ENCODE data around the gene ALG12. TPM values are rescaled to one million over a fixed set of nuclear protein-coding genes. Genes with fewer than 3 reads are reported as not detected.

The ALG12 gene
- total and polyA plus RNA-seq, 2 of the 4 experiments (the other 2 are of a cell fraction) = 7.2 to 10.9 TPM

DNA sequence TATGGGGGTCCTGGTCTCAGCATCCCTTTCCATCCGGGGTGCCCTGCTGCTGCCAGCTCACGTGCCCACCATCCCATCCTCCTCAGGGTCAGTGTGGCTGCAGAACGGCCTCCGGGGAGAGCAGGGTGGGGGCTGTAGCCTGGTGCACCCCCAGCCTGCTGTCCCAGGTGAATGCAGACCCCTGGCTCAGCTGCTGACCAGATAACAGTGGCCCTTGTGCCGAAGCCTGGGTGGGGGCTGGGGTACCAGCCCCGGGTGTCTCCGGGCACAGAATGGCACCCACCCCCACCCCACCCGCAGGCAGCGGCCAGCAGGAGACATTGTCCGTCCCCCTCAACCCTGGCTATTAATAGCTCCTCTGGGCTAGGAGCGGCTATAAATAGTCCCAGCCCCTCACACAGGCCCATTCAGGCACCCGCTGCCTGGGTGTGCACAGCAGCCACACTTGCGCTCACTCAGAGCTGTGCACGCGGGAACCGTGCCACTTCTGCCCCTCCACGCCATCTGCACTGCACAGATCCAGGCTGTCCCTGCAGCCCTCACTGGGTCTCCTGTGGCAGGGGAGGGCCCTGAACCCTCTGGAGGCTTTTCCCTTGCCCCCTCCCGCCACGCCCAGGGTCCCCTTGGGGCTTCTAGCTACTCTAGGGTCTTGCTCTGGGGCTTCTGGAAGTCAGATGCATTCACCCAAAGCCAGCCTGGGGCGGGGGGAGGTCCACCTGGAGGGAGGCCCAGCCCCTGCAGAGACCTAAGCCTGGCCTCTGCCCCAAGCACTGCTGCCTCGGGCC lies 18.9 kb upstream of the ALG12 start:
- ChIA-PET POLR2A (ENCODE audit: unreplicated experiment) (no interaction called here), CTCF (interaction anchor here (1.0 kb wide), 1 partner anchor 93 kb away, joined by 3 read pairs; no protein-coding TSS in a partner anchor)
- H4K5ac ChIP-seq (ENCODE audit: low read depth, low read length) = no peak overlapping the region
- no peak overlapping the region for H3K9ac ChIP-seq (ENCODE audit: low read depth, low read length)
- H3K4me2 ChIP-seq (ENCODE audit: low read depth, low read length) = no peak overlapping the region
- H4K8ac ChIP-seq (ENCODE audit: low read depth in 2 of 2, low read length in 2 of 2) = no peak overlapping the region
- 0 out of 2 replicates have a peak overlapping the region, but pooled peaks have one; percentile 2 for H4K91ac ChIP-seq (ENCODE audit: insufficient read depth, low read depth, low read length)
- in situ Hi-C loops (cut with MboI; ENCODE audit: low sequenced_read_pairs) (no loop called here), dilution Hi-C loops (cut with HindIII; ENCODE audit: low sequenced_read_pairs, unreplicated experiment) (no loop called here), intact Hi-C loops (cut with micrococcal nuclease) (no loop called here)
- H3K79me1 ChIP-seq (ENCODE audit: low read depth in 1 of 2, low read length in 2 of 2) = peaks cover 0 to 3% of the 10 kb centered on the region in 2 experiments; a peak in 1 of 4 replicates
- H3K4ac ChIP-seq (ENCODE audit: low read depth, low read length) = peak overlapping the region; percentile 51
- H3K36me3 ChIP-seq (ENCODE audit: control insufficient read depth, insufficient read depth, low read length) = no peaks in the 10 kb centered on the region
- no peak overlapping the region for H2AFZ ChIP-seq (replicated peaks; ENCODE audit: low read length, poor library complexity)
- H3K4me1 ChIP-seq (ENCODE audit: control insufficient read depth, insufficient read depth, low read length) = peaks cover 14% of the 10 kb centered on the region
- H2BK15ac ChIP-seq (ENCODE audit: low read depth, low read length) = peak overlapping the region; percentile 27; the same call in 1 of the 3 replicates
- no peaks in the 10 kb centered on the region for H3K9me3 ChIP-seq (ENCODE audit: control insufficient read depth, insufficient read depth, low read length)
- ATAC-seq (ENCODE audit: low read depth) (no peak), DNase-seq (no peak)
- H2BK20ac ChIP-seq (ENCODE audit: low read depth, low read length) = no peak overlapping the region
- no TSS peak for BruUV-seq (replicated peaks)
- no peak overlapping the region for H2BK120ac ChIP-seq (ENCODE audit: low read depth, low read length)
- 65% methylated on average over 4 of the region's 21 CpGs; no CpG with 5 or more reads in 1 of the 2 experiments for WGBS, 2 experiments (ENCODE audit: extremely low coverage in 2 of 2, insufficient read length in 1 of 2)
- no peaks in the 10 kb centered on the region for H4K20me1 ChIP-seq (ENCODE audit: insufficient read depth, low read length)
- H3K27me3 ChIP-seq (ENCODE audit: control insufficient read depth, insufficient read depth, low read length) = no peaks in the 10 kb centered on the region
- peak overlapping the region; percentile 60 for H2AK5ac ChIP-seq (ENCODE audit: low read depth, low read length)
- no peak overlapping the region for H3K4me3 ChIP-seq (ENCODE audit: insufficient read depth, low read depth, low read length)
- no peak overlapping the region for H3K14ac ChIP-seq (replicated peaks; ENCODE audit: low read depth, low read length)
- no peak overlapping the region for H3K23ac ChIP-seq (ENCODE audit: low read depth, low read length)
- peak overlapping the region; percentile 46 for H2AK9ac ChIP-seq (replicated peaks; ENCODE audit: low read depth, low read length, poor library complexity)
- H3K56ac ChIP-seq (ENCODE audit: extremely low read depth, insufficient read depth, low read length) = no peak overlapping the region
- no peak overlapping the region for H2BK5ac ChIP-seq (ENCODE audit: low read depth, low read length, poor library complexity, severe bottlenecking)
- no peak overlapping the region for H3K18ac ChIP-seq (ENCODE audit: low read depth, low read length)
- H3K27ac ChIP-seq (ENCODE audit: insufficient read depth, low read length) = no peak overlapping the region
- H3K9me1 ChIP-seq (ENCODE audit: insufficient read depth, low read length) = no peaks in the 10 kb centered on the region
- no peak for TF ChIP-seq RFX5 (IDR thresholded peaks at IDR 0.05; ENCODE audit: low read depth, low read length)
- no peak for TF ChIP-seq NFE2L2 (IDR thresholded peaks at IDR 0.05; ENCODE audit: low read depth, low read length)
- no peak for TF ChIP-seq MAZ (IDR thresholded peaks at IDR 0.05; ENCODE audit: borderline replicate concordance, low read depth, low read length)
- TF ChIP-seq RAD21 (IDR thresholded peaks at IDR 0.05; ENCODE audit: low read length) = no peak
- TF ChIP-seq, protein P1, sequence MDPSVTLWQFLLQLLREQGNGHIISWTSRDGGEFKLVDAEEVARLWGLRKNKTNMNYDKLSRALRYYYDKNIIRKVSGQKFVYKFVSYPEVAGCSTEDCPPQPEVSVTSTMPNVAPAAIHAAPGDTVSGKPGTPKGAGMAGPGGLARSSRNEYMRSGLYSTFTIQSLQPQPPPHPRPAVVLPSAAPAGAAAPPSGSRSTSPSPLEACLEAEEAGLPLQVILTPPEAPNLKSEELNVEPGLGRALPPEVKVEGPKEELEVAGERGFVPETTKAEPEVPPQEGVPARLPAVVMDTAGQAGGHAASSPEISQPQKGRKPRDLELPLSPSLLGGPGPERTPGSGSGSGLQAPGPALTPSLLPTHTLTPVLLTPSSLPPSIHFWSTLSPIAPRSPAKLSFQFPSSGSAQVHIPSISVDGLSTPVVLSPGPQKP (IDR thresholded peaks at IDR 0.05; ENCODE audit: borderline replicate concordance, low read depth, low read length) = no peak
- no peak for TF ChIP-seq SMC3 (IDR thresholded peaks at IDR 0.05; ENCODE audit: low read depth, low read length)
- TF ChIP-seq MAFK (IDR thresholded peaks at IDR 0.05; ENCODE audit: low read depth, low read length) = no peak
- TF ChIP-seq FOS (IDR thresholded peaks at IDR 0.05; ENCODE audit: low read depth, low read length) = no peak
- TF ChIP-seq POLR2A (IDR thresholded peaks at IDR 0.05; ENCODE audit: low read depth, low read length) = no peak
- TF ChIP-seq, protein P2, sequence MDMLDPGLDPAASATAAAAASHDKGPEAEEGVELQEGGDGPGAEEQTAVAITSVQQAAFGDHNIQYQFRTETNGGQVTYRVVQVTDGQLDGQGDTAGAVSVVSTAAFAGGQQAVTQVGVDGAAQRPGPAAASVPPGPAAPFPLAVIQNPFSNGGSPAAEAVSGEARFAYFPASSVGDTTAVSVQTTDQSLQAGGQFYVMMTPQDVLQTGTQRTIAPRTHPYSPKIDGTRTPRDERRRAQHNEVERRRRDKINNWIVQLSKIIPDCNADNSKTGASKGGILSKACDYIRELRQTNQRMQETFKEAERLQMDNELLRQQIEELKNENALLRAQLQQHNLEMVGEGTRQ (IDR thresholded peaks at IDR 0.05; ENCODE audit: low read depth, low read length) = no peak
- no peak for TF ChIP-seq BHLHE40 (IDR thresholded peaks at IDR 0.05; ENCODE audit: low read depth, low read length)
- TF ChIP-seq CHD1 (IDR thresholded peaks at IDR 0.05; ENCODE audit: low read depth, low read length) = no peak
- no peak for TF ChIP-seq MXI1 (IDR thresholded peaks at IDR 0.05; ENCODE audit: borderline replicate concordance, low read depth, low read length)
- no peak for TF ChIP-seq RCOR1 (IDR thresholded peaks at IDR 0.05; ENCODE audit: insufficient replicate concordance, low read length)
- TF ChIP-seq CEBPB (IDR thresholded peaks at IDR 0.05; ENCODE audit: low read depth, low read length) = no peak

All from IMR-90 (cell line).